ENCODE measurements around the gene PAF1. TPM values are rescaled to one million over a fixed set of nuclear protein-coding genes. Genes with fewer than 3 reads are reported as not detected.

PAF1 gene
- total and polyA plus RNA-seq, 2 of the 13 experiments (the other 11 are each of a cell fraction or from before 2014, with no cell fraction given): 30.2 to 31.1 TPM

- TF ChIP-seq, protein P1, sequence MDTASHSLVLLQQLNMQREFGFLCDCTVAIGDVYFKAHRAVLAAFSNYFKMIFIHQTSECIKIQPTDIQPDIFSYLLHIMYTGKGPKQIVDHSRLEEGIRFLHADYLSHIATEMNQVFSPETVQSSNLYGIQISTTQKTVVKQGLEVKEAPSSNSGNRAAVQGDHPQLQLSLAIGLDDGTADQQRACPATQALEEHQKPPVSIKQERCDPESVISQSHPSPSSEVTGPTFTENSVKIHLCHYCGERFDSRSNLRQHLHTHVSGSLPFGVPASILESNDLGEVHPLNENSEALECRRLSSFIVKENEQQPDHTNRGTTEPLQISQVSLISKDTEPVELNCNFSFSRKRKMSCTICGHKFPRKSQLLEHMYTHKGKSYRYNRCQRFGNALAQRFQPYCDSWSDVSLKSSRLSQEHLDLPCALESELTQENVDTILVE (CRISPR knock-in tag; IDR thresholded peaks at IDR 0.05): 0 out of 2 replicates have a peak, but pooled peaks have one; percentile 28
- TF ChIP-seq ZNF7 (CRISPR knock-in tag; IDR thresholded peaks at IDR 0.05) (no peak), TARDBP (CRISPR knock-in tag; IDR thresholded peaks at IDR 0.05) (no peak; the same call in 1 of the 2 replicates), FOSL1 (CRISPR knock-in tag; IDR thresholded peaks at IDR 0.05; ENCODE audit: borderline replicate concordance) (no peak), ZNF530 (CRISPR knock-in tag; IDR thresholded peaks at IDR 0.05; ENCODE audit: low read depth) (no peak), ZNF432 (CRISPR knock-in tag; IDR thresholded peaks at IDR 0.05; ENCODE audit: borderline replicate concordance) (no peak), ZFP82 (CRISPR knock-in tag; IDR thresholded peaks at IDR 0.05; ENCODE audit: borderline replicate concordance) (no peak), PAX8 (CRISPR knock-in tag; IDR thresholded peaks at IDR 0.05; ENCODE audit: borderline replicate concordance) (no peak), ZBTB8A (CRISPR knock-in tag; IDR thresholded peaks at IDR 0.05; ENCODE audit: borderline replicate concordance, low read depth) (no peak), HOXA7 (CRISPR knock-in tag; IDR thresholded peaks at IDR 0.05) (no peak), NFAT5 (CRISPR knock-in tag; IDR thresholded peaks at IDR 0.05) (no peak), ZNF263 (CRISPR knock-in tag; IDR thresholded peaks at IDR 0.05) (peak; percentile 91), SAP130 (CRISPR knock-in tag; IDR thresholded peaks at IDR 0.05; ENCODE audit: low read depth) (peak; percentile 38), SRSF4 (IDR thresholded peaks at IDR 0.05; ENCODE audit: low read depth, low read length, poor library complexity, severe bottlenecking) (no peak), ZNF629 (CRISPR knock-in tag; conservative IDR thresholded peaks at IDR 0.05) (no peak), NBN (conservative IDR thresholded peaks at IDR 0.05) (no peak), ZNF343 (CRISPR knock-in tag; IDR thresholded peaks at IDR 0.05) (no peak), ZBTB1 (CRISPR knock-in tag; IDR thresholded peaks at IDR 0.05; ENCODE audit: borderline replicate concordance) (no peak), KDM5B (CRISPR knock-in tag; IDR thresholded peaks at IDR 0.05; ENCODE audit: borderline replicate concordance) (no peak), SAFB2 (CRISPR knock-in tag; IDR thresholded peaks at IDR 0.05; ENCODE audit: borderline replicate concordance, low read depth) (no peak), ZNF546 (CRISPR knock-in tag; conservative IDR thresholded peaks at IDR 0.05) (no peak), ZNF790 (CRISPR knock-in tag; IDR thresholded peaks at IDR 0.05; ENCODE audit: borderline replicate concordance) (no peak)
- TF ChIP-seq, protein P2, sequence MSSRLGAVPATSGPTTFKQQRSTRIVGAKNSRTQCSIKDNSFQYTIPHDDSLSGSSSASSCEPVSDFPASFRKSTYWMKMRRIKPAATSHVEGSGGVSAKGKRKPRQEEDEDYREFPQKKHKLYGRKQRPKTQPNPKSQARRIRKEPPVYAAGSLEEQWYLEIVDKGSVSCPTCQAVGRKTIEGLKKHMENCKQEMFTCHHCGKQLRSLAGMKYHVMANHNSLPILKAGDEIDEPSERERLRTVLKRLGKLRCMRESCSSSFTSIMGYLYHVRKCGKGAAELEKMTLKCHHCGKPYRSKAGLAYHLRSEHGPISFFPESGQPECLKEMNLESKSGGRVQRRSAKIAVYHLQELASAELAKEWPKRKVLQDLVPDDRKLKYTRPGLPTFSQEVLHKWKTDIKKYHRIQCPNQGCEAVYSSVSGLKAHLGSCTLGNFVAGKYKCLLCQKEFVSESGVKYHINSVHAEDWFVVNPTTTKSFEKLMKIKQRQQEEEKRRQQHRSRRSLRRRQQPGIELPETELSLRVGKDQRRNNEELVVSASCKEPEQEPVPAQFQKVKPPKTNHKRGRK (CRISPR knock-in tag; IDR thresholded peaks at IDR 0.05): no peak
Observed at GRCh38 chr19:39428283-39429112, 37.6 kb upstream of the PAF1 start (continued).

Data from HepG2 (cell line).